ENCODE data around the gene PEX10.

PEX10 gene

DNA sequence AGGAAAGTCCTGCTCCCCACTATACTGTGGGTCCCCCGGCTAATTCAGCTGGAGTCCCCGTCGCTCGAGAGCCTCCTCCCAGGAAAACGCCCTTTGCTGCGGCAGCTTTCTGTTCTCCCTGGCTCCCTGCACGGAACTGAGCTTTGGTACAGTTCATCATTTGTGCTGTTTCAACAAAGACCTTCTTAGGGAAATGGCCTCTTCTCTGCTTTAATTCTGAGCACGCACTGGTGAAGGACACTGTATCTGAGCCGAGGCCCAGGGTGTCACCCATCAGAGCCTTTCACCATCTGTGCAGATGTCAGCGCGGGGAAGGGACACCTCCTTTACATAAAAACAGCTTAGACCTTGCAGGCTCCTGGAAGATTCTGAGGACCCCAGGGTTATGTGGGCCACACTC, 13.5 kb upstream of the PEX10 start:
- no peak for DNase-seq (ENCODE audit: low read depth)

DNA sequence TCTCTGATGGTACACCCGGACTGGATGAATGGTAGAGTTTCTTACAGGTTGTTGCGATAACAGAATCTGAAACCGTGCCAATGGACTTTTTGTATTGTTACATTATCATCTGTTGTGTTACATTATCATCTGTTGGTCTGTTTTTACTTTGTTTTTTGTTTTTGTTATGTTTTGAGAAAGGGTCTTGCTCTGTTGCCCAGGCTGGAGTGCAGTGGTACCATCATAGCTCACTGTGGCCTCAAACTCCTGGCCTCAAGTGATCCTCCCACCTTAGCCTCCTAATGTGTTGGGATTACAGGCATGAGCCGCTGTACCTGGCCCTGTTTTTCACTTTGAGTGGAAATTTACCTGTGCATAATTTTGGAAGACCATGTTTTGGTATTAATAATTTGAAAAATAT, 10.2 kb upstream of the PEX10 start:
- no peak for DNase-seq (ENCODE audit: low read depth)

DNA sequence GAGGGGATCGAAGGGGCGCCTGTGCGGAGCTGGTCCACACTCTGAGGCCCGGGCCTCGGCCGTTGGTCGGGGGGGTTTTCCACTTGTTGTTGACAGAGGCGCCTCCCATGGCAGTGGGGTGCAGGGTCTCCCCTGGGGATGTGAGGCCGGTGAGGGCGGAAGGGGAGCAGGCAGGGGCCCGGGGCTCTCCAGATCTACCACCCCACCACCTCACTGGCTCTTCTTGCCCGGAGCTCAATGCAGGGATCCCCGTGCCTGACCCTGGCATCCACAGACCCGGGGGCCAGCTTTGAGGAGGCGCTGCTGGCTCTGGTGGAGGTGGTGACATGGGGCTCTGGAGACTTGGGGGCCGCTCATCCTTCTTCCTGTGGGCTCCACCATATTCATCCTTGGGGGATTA, 7.1 kb upstream of the PEX10 start:
- no peak for DNase-seq (ENCODE audit: low read depth)

- no peak for DNase-seq (ENCODE audit: low read depth)
Observed at GRCh38 chr1:2418791-2419320, 6.5 kb upstream of the PEX10 start.

GRCh38 chr1:2417833-2418225, 5.5 kb upstream of the PEX10 start:
- DNase-seq (ENCODE audit: low read depth), result no peak

DNA sequence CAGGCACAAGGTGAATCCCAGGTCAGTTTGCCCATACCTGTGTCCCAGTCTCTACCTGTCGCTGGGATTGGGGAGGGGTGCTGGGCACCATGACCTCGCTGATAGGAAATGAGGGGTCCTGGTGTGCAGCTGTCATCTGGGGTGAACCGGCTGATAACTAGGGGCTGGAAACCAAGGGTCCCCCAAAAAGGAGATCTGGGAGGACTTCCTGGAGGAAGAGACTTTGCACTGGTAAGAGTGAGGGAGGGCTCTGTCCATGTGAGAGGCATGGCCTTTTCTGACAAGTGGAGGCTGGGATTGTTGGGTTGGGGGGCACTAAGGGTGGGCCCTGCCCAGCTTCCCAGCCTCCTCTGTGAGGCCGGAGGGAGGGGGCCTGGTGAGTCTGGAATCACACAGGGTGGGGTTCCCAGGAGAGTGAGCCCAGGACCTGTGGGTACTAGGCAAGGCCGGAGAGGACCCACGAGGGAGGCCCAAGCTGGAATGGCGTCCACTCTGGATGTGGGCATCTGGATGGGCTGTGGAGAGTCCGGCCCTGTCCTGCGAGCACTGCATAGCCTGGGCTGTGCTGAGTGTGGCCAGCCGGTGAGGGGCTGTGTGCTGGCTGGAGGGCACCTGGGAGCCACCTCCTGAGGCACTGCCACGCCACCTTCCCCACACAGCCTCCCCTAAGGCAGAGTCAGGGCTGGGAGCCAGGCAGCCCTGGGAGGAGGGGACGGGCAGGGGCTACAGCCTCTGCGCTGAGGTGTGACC, 4.9 kb upstream of the PEX10 start:
- no peak for DNase-seq (ENCODE audit: low read depth)

GRCh38 chr1:2416403-2416802, 4.0 kb upstream of the PEX10 start:
- DNase-seq (ENCODE audit: low read depth), result peak; percentile 9

GRCh38 chr1:2415801-2416208, 3.4 kb upstream of the PEX10 start:
- no peak for DNase-seq (ENCODE audit: low read depth)

DNA sequence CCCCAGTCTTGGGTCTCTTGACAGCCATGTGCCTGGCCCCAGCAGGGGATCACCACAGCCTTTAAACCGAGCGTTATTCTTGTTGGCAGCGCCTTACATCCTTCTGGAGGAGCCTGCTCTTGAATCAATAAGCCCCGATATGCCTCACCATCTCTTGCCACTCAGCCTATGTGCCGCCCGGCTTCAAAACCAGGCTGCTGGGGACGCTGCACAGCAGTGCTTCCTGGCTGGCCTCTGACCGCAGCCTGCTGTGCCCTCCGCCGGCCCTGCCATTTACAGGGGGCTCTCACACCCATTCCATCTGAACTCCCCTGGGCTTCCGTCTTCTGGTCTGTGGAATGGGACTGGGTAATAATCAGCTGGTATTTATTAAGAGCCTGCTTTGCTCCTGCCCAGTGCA, 3.0 kb upstream of the PEX10 start:
- no peak for DNase-seq (ENCODE audit: low read depth)

DNA sequence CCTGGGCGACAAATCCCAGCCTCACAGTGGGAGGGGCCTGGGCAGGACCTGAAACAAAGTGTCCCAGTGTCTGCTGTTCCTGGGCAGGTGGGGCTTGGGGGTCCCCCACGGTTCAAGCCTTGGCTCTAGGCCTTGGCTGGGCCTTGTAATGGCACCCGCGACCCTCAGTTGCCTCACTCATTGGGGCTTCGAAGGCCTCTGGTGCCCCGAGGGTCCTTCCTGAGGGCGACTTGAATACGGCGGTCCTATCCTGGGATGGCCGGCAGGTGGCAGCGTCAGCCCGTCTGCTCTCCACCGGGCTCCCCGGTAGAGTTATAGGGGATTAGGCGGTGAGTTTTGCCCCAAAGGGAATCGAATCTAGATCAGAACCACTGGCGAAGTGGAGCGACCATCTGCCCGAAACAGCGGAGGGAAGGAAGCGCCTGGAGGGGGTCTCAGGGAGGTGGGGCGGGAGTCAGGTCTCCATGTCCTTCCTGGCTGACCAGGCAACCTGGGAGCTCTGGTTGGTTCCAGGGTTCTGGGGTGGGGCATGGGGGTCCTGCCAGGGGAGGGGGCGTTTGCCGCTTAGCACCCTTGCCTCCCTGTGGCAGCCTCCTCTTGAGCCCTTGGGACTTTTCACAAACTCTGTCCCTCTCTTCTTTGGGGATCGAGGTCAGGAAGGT, 2.1 kb upstream of the PEX10 start:
- DNase-seq (ENCODE audit: low read depth), result peak; percentile 57

- no peak for DNase-seq (ENCODE audit: low read depth)
Observed at GRCh38 chr1:2413495-2414296, 1.3 kb upstream of the PEX10 start.

DNA sequence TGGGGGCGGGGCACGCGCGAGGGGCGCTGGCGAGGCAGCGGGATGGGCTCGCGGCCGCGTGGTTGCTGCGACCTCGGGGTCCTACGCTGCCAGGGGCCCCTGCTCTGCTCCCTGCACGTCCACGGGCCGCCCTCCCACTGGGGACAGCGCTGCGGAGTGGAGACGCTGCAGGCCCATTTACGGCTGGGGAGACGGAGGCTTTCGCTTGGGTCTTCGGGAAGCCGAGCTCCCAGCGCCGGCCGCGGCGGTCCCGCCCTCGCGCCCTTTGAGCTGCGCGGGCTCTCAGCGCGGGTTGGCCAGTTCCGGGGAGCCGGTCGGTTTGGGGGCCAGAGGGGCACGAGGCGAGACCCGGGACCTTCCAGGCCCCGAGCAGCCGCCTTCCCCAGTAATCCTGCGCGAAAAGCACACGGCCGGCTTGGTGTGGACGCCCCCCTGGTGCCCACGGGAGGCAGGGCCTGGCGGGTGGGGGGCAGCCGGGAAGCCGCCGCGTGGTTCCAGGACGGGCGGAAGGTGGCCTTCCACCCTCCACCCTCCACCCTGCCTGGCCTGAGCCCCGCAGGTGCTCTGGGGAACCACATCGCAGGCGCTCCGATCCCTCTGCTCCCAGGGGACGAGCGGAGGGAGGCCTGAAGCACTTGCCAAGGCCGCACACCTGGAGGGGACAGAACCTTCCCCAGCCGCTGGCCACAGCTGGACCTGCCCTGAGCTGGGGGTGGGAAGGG, 570 bp upstream of the PEX10 start:
- DNase-seq (ENCODE audit: low read depth), result no peak

GRCh38 chr1:2411801-2412394, 466 bp downstream of the PEX10 start:
- DNase-seq (ENCODE audit: low read depth), result no peak

DNA sequence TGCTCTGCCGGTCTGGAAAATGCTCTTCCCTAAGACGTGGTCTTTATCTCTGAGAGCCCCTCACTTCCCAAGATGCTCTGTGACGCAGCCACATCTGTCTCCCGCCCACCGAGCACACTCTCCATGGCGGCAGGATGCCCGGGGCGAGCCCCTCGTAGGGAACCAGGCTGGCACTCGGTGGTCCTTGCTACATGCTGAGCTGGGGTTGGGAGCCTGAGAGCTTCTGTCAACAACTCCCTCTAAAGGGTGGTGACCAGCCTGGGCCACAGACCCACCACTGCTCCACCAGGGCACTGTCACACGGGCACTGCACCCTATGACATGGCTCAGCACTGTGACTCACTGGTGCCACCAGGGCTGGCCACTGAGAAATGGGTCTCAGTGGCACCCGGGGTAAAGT, 2.6 kb downstream of the PEX10 start:
- no peak for DNase-seq (ENCODE audit: low read depth)

DNA sequence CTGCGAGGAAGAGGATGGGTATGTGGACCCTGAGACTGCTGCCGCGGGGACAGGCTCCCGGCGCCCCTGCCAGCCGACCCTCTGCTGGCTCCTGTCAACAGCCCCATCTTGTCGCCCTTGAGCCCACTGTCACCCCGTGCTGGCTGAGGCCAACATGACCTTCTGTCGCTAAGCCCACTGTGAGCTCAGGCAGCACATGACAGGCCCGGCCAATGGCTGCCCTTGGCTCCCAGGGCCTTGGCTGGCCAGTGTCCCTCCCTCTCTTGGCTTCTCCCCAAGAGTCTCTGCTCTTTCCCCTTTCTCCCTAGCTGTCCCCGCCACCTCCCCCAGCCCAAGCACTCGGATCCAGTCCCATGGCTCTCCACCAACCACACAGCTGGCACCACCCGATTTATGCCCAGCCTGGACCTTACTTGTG, 3.5 kb downstream of the PEX10 start:
- no peak for DNase-seq (ENCODE audit: low read depth)

DNA sequence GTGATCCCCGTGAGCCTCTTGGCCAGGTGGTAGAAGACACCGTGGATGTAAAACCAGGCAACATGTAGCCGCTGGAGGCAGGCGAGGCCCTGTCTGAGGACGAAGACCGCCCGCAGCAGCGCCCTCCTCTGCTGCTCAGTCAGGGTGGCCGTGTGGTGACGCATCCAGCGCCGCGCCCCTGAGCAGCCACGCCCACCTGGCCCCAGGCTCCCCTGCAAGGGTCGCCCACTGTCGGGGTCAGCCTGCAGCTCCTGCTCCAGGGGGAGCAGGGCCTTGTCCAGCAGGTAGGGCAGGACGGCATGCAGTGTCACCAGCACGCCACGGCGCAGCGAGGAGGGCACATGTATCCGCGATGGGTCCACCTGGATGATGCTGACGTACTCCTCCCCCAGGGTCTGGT, 3.9 kb downstream of the PEX10 start:
- no peak for DNase-seq (ENCODE audit: low read depth)

DNA sequence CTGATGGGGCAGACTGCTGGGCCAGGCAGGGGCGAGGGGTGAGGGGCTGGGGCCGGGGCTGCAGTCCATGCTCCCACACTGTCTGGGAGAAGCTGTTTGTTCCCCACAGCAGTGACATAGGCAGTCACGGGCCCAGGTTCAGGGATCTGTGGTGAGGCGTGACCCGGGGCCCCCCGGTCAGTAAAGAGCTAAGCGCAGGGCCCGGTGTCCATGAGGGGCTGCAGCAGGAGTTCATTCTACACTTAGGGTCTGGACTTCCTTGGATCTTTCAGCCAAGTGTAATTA, 4.4 kb downstream of the PEX10 start:
- DNase-seq (ENCODE audit: low read depth), result no peak

- DNase-seq (ENCODE audit: low read depth), result no peak
Observed at GRCh38 chr1:2407166-2407990, 5.0 kb downstream of the PEX10 start.

- no peak for DNase-seq (ENCODE audit: low read depth)
Observed at GRCh38 chr1:2406451-2407041, 5.8 kb downstream of the PEX10 start.

- no peak for DNase-seq (ENCODE audit: low read depth)
Observed at GRCh38 chr1:2405588-2406295, 6.6 kb downstream of the PEX10 start.
